ES-I3 (cell line): Measurements from ENCODE around the gene PSME4.
"Not testable (repeated sequence)": the region's sequence is repeated elsewhere in the genome, so short reads cannot be mapped to it uniquely, and the experiment has no call there.

Source experiments
- H3K36me3 ChIP-seq: 2 replicates; pipeline ENCODE4 v1.6.1; 2013; ENCODE audit warnings: mild to moderate bottlenecking, low read length, control low read depth, moderate library complexity; ENCODE audit not compliant: insufficient read depth
- H3K4me1 ChIP-seq: 2 replicates; pipeline ENCODE4 v1.6.1; 2013; ENCODE audit warnings: mild to moderate bottlenecking, control low read depth, low read length; ENCODE audit not compliant: insufficient read depth
- H3K9ac ChIP-seq: 2 replicates; pipeline ENCODE4 v1.6.1; 2013; ENCODE audit warnings: low read depth, mild to moderate bottlenecking, low read length, moderate library complexity
- H3K9me3 ChIP-seq: 2 replicates; pipeline ENCODE4 v1.6.1; 2013; ENCODE audit warnings: mild to moderate bottlenecking, low read length, moderate library complexity; ENCODE audit not compliant: control insufficient read depth, insufficient read depth

Gene PSME4

DNA sequence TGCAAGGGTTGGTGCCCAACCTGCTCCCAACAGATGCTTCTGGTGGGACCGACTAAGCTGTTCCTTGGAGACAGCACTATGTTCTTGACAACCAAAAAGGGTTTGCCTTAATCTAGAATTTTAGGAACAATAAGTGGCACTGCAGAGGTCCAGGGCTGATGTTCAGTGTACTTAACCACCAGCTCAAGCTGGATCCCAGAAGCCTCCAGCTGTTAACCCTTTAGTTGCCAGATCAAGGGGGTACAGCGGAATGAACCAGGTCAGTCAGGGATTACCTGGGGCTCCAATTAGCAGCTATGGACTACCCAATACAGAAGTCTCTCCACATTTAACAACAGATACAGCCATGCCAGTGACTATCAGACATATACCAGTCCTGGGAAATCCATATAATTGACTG, 114.5 kb downstream of the PSME4 start:
- no peaks in the 10 kb centered on the region; the same call in 1 of the 2 replicates for H3K36me3 ChIP-seq
- no peaks in the 10 kb centered on the region for H3K9me3 ChIP-seq
- no peaks in the 10 kb centered on the region for H3K4me1 ChIP-seq
- no peak overlapping the region for H3K9ac ChIP-seq

DNA sequence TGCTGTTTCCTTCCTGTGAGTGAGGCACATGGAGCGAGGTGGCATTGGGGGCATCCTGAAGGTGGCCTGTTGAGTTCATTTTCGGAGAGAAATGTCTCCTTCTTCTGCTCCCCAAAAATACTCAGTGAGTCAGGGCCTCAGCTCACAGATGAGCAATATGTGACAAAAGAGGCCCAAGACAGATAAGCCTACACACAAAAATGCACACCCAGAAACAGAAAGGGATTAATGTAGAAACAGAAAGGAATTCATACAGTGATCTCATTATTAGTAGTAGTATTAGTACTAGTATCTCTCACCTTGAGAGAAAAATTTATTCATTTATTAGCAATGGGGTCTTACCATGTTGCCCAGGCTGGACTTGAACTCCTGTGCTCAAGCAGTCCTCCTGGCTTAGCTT, 116.1 kb downstream of the PSME4 start:
- no peaks in the 10 kb centered on the region for H3K4me1 ChIP-seq
- no peaks in the 10 kb centered on the region; the same call in 1 of the 2 replicates for H3K36me3 ChIP-seq
- no peak overlapping the region for H3K9ac ChIP-seq
- no peaks in the 10 kb centered on the region for H3K9me3 ChIP-seq

- H3K9me3 ChIP-seq = no peaks in the 10 kb centered on the region
- no peaks in the 10 kb centered on the region for H3K4me1 ChIP-seq
- no peak overlapping the region for H3K9ac ChIP-seq
- no peaks in the 10 kb centered on the region; the same call in 1 of the 2 replicates for H3K36me3 ChIP-seq
These were observed 118.3 kb downstream of the PSME4 start for GRCh38 chr2:53852532-53852931.

DNA sequence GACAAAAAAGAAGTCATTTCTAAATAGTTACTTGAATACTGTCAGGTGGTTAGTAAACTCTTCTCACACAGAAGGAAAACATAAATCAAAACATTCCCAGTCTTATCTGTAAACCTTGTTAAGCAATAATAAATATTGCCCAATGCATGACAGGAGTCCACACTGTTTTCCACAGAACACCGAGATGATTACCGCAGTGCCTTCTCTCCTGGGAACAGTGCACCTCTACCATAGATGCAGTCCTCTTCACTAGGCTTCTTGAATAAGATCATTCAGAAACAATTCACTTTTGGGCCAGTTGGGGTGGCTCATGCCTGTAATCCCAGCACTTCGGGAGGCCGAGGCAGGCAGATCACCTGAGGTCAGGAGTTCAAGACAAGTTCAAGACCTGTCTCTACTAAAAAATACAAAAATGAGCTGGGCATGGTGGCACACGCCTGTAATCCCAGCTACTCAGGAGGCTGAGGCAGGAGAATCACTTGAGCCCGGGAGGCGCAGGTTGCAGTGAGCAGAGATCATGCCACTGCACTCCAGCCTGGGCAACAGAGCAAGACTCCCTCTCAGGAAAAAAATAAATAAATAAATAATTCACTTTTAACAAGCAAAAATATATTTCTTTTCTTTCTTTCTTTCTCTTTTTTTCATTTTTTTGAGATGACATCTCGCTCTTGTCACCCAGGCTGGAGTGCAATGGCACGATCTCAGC, 119.6 kb downstream of the PSME4 start:
- not testable (repeated sequence) for H3K36me3 ChIP-seq, H3K9me3 ChIP-seq, H3K9ac ChIP-seq, H3K4me1 ChIP-seq

GRCh38 chr2:53848062-53848461, 122.7 kb downstream of the PSME4 start:
- no peaks in the 10 kb centered on the region for H3K4me1 ChIP-seq
- H3K36me3 ChIP-seq = no peaks in the 10 kb centered on the region; the same call in 1 of the 2 replicates
- H3K9me3 ChIP-seq = no peaks in the 10 kb centered on the region
- no peak overlapping the region for H3K9ac ChIP-seq

DNA sequence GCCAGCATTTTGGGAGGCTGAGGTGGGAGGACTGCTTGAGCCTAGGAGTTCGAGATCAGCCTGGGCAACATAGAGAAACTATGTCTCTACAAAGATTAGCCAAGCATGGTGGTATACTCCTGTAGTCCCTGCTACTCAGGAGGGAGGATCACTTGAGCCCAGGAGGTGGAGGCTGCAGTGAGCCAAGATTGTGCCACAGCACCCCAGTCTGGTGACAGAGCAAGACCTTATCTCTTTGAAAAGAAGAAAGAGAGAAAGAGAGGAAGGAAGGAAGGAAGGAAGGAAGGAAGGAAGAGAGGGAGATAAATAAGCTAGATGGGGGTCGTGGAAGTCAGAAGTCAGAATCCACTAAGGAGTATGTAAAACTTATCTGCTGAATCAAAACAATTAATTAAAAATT, 127.2 kb downstream of the PSME4 start:
- Histone ChIP-seq H3K9ac (no peak overlapping the region), H3K36me3 (no peaks in the 10 kb centered on the region), H3K9me3 (no peaks in the 10 kb centered on the region), H3K4me1 (no peaks in the 10 kb centered on the region)

DNA sequence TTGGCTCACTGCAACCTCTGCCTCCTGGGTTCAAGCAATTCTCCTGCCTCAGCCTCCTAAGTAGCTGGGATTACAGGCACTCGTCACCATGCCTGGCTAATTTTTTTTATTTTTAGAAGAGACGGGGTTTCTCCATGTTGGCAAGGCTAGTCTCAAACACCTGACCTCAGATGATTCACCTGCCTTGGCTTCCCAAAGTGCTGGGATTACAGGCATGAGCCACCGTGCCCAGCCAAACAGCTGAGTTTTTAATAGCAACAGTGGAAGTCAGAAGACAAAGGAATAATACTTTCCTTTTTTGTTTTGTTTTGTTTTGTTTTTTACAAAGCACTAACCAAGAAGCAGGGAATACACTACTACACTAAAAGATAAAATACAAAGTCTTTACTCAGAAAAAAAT, 127.9 kb downstream of the PSME4 start:
- no peaks in the 10 kb centered on the region for H3K36me3 ChIP-seq
- no peak overlapping the region for H3K9ac ChIP-seq
- H3K9me3 ChIP-seq = no peaks in the 10 kb centered on the region
- H3K4me1 ChIP-seq = no peaks in the 10 kb centered on the region

DNA sequence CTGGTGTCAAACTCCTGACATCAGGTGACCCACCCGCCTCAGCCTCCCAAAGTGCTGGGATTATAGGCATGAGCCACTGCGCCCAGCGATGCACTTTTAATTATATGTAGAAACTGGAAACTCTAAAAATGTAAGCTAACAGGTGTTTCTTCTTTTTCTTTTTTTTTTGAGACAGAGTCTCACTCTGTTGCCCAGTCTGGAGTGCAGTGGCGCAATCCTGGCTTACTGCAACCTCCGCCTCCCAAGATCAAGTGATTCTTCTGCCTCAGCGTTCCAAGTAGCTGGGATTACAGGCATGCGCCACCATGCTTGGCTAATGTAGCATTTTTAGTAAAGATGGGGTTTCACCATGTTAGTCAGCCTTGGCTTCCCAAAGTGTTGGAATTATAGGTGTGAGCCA, 129.1 kb downstream of the PSME4 start:
- H3K36me3 ChIP-seq, H3K9ac ChIP-seq, H3K4me1 ChIP-seq, H3K9me3 ChIP-seq: not testable (repeated sequence)

DNA sequence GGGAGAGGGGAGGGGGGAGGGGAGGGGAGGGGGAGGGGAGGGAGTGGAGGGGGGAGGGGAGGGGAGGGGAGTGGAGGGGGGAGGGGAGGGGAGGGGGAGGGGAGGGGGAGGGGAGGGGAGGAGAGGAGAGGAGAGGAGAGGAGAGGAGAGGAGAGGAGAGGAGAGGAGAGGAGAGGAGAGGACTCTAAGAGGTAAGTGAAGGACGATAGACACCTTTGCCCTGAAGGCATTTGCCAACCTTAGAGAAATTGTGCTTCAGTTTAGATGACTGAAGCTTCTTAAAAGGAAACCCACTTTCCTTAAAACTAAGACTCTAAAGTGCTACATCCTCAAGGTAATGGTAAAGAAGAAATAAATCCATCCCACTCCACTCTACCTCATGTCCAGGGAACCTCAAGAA, 130.2 kb downstream of the PSME4 start:
- Histone ChIP-seq H3K36me3 (no peaks in the 10 kb centered on the region), H3K9me3 (no peaks in the 10 kb centered on the region), H3K9ac (no peak overlapping the region), H3K4me1 (no peaks in the 10 kb centered on the region)

DNA sequence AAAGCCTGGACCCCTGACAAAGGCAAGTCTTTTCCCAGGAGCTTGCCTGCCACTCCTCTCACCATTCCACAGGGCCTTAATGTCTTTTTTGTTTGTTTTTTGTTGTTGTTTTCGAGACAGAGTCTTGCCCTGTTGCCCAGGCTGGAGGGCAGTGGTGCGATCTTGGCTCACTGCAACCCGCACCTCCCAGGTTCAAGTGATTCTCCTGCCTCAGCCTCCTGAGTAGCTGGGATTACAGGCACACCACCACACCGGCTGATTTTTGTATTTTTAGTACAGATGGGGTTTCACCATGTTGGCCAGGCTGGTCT, 140.9 kb downstream of the PSME4 start:
- H3K9me3 ChIP-seq, H3K36me3 ChIP-seq, H3K9ac ChIP-seq: not testable (repeated sequence)
- peaks cover 18% of the 10 kb centered on the region for H3K4me1 ChIP-seq

DNA sequence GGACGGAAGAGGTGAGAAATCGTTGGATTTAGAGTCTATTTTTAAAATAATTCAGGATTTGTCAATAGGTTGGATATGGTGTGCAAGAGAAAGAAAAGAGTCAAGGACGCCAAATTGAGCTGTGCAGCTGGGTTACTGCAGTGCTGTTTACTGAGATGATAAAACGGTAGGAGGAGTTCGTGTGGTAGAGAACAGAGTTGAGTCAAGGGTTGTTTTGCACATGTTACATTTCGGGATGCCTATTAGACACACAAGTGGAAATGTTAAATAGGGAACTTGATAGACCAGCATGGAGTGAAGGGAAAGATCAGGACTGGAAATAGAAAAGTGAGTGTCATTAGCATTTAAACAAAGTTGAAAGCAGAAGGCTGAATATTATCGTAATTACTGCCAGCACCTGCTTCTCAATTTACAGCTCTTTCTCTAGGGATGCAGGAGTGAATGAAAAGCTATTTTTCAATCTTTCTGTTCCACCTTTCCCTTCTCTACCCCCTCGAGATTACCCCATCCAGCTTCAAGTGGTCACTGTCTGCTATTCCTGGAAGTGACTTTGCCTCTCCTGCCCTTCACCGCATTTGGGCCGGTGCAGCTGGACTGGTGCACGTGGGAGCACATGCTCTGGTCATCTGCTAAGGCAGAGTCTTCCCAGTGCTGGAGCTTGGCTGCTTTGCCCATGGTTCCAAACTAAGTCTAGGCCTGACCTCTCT, 141.4 kb downstream of the PSME4 start:
- Histone ChIP-seq H3K9ac (no peak overlapping the region), H3K4me1 (peaks cover 18% of the 10 kb centered on the region), H3K9me3 (no peaks in the 10 kb centered on the region), H3K36me3 (no peaks in the 10 kb centered on the region)

GRCh38 chr2:53828331-53828730, 142.5 kb downstream of the PSME4 start:
- peaks cover 18% of the 10 kb centered on the region for H3K4me1 ChIP-seq
- H3K9ac ChIP-seq = no peak overlapping the region
- no peaks in the 10 kb centered on the region for H3K36me3 ChIP-seq
- H3K9me3 ChIP-seq = no peaks in the 10 kb centered on the region

- no peaks in the 10 kb centered on the region for H3K9me3 ChIP-seq
- peaks cover 18% of the 10 kb centered on the region for H3K4me1 ChIP-seq
- no peak overlapping the region for H3K9ac ChIP-seq
- H3K36me3 ChIP-seq = no peaks in the 10 kb centered on the region
These were observed 143.2 kb downstream of the PSME4 start for GRCh38 chr2:53827398-53828175.

DNA sequence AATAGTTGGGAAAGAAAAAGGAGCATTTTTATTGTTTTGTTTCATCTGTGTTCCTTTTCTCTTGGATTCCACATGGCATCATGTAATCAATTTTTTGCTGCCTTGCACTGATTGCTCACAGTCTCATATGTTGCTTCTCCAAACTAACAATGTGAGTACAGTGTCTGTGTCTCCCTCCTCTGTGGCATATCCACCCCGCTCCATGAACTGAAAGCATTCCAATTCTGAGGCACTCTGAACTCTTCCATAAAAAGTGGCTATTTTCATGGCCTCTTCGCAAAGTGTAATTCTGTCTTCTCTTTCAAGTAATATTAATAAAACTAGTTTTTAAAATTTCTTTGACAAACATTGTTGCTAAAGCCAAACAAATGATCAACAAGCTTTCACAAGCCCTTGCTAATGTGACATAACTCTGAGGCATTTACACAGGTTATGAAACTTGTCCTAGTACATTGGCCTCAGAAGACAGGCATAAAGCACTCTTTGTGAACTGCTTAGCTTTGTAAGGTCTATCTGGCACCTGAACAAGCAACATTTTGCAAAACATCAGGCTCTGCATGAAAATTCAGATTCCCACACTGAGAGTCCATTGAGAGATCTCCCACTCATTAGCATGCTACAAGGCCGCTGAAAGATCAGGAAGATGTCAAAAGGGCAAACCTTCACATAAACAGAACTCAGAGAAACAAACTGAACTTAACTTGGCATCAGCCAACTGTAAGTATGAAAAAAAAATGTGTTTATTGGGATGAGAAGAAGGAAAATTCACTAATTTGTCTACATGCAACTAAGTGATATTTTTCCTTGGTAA, 144.0 kb downstream of the PSME4 start:
- no peak overlapping the region for H3K9ac ChIP-seq
- H3K36me3 ChIP-seq = no peaks in the 10 kb centered on the region
- H3K4me1 ChIP-seq = peaks cover 18% of the 10 kb centered on the region
- H3K9me3 ChIP-seq = no peaks in the 10 kb centered on the region
